ENCODE measurements around the gene PCSK9. TPM values are rescaled to one million over a fixed set of nuclear protein-coding genes. Genes with fewer than 3 reads are reported as not detected.

Gene PCSK9
- total and polyA plus RNA-seq, 2 of the 13 experiments (the other 11 are each of a cell fraction or from before 2014, with no cell fraction given) = 33.3 to 80.5 TPM

DNA sequence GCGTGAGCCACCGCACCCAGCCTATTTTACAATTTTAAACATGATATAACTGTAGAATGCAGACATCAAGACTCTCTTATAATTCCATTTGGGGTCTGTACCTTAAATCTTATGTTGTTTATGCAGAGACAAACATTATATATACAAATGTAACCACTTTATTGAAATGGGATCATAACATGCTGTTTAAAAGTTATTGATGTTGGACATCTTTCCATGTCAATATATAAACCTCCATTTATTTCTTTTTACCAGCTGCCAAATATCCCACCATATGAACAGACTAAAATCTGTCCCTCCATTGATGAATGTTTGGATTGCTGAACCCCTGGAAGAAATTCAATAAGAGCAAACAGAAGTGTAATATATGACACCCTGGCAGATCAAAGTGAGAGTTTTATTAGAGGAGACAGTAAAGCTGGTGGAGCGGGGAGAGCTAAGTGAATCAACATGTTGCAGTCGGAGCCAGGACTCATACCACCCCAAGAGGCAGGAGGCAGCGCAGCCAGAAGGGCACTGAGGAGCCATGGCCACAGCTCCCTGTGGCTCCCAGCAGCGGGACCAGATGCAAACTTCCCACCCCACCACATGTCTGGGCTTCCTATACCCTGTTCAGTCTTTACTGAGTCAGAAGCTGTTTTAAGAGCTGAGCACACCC is 4.7 kb upstream of the PCSK9 start:
- peaks cover 70% of the 10 kb centered on the region for H3K4me1 ChIP-seq (ENCODE audit: insufficient read depth, low read length)
- WGBS (ENCODE audit: low lambda C conversion rate) = 82% methylated on average over 4 of the region's 6 CpGs
- ChIA-PET POLR2A (interaction anchor here (0.7 kb wide), 1 partner anchor 12 kb away, joined by 3 read pairs; no protein-coding TSS in a partner anchor), CTCF (ENCODE audit: low intra/inter-chr PET ratio, low total read pairs) (no interaction called here)
- intact Hi-C loops (cut with micrococcal nuclease; ENCODE audit: unreplicated experiment) = no loop called here
- in situ Hi-C loops (cut with HindIII; ENCODE audit: extremely low pct_ligation_motif_present, low pct_unique_long_range_greater_than_20kb) = no loop called here
- no peaks in the 10 kb centered on the region for H3K9me3 ChIP-seq (ENCODE audit: low read length)
- ATAC-seq (no peak), FAIRE-seq (no peak), DNase-seq (ENCODE audit: low spot score) (no peak)
- no peak overlapping the region for H3K9ac ChIP-seq (ENCODE audit: insufficient read depth, low read depth, low read length)
- no peak overlapping the region for H3K4me3 ChIP-seq (replicated peaks in 1 of 3; ENCODE audit: insufficient read depth in 1 of 3, low read depth in 2 of 3, low read length in 3 of 3)
- no peaks in the 10 kb centered on the region for H3K36me3 ChIP-seq (replicated peaks in 1 of 2; ENCODE audit: control insufficient read depth in 1 of 2, insufficient read depth in 2 of 2, low read length in 2 of 2)
- no peak overlapping the region for H2AFZ ChIP-seq (ENCODE audit: low read length)
- no peaks in the 10 kb centered on the region for H4K20me1 ChIP-seq (ENCODE audit: insufficient read depth, low read length)
- no peak overlapping the region for H3K27ac ChIP-seq (ENCODE audit: extremely low read length, insufficient read depth, low read length)
- TF ChIP-seq TOPORS (CRISPR knock-in tag; IDR thresholded peaks at IDR 0.05) = no peak
- TF ChIP-seq, protein P1, sequence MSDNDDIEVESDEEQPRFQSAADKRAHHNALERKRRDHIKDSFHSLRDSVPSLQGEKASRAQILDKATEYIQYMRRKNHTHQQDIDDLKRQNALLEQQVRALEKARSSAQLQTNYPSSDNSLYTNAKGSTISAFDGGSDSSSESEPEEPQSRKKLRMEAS (IDR thresholded peaks at IDR 0.05) = no peak
- no peak for TF ChIP-seq ZBTB1 (CRISPR knock-in tag; IDR thresholded peaks at IDR 0.05; ENCODE audit: borderline replicate concordance)
- no peak for TF ChIP-seq ZNF383 (CRISPR knock-in tag; IDR thresholded peaks at IDR 0.05; ENCODE audit: borderline replicate concordance)
- TF ChIP-seq NR1H2 (CRISPR knock-in tag; IDR thresholded peaks at IDR 0.05; ENCODE audit: borderline replicate concordance, low read depth) = no peak
- no TSS peak for BruUV-seq (replicated peaks)
- peaks cover 0 to 14% of the 10 kb centered on the region in 2 experiments; a peak in 2 of 5 replicates for H3K27me3 ChIP-seq (ENCODE audit: control insufficient read depth in 1 of 2, insufficient read depth in 2 of 2, low read length in 2 of 2)
- no peak overlapping the region for H3K4me2 ChIP-seq (ENCODE audit: low read depth, low read length)
- peaks cover 5% of the 10 kb centered on the region for H3K79me2 ChIP-seq (ENCODE audit: insufficient read depth, low read length)

GRCh38 chr1:55035904-55036303 is 3.4 kb upstream of the PCSK9 start:
- peaks cover 0 to 7% of the 10 kb centered on the region in 2 experiments; a peak in 1 of 5 replicates for H3K27me3 ChIP-seq (ENCODE audit: control insufficient read depth in 1 of 2, insufficient read depth in 2 of 2, low read length in 2 of 2)
- no peak overlapping the region for H3K9ac ChIP-seq (ENCODE audit: insufficient read depth, low read depth, low read length)
- CTCF ChIA-PET (ENCODE audit: low intra/inter-chr PET ratio, low total read pairs) = no interaction called here
- intact Hi-C loops (cut with micrococcal nuclease; ENCODE audit: unreplicated experiment) (no loop called here), in situ Hi-C loops (cut with HindIII; ENCODE audit: extremely low pct_ligation_motif_present, low pct_unique_long_range_greater_than_20kb) (no loop called here)
- POLR2A ChIA-PET = no interaction called here
- peaks cover 72% of the 10 kb centered on the region for H3K4me1 ChIP-seq (ENCODE audit: insufficient read depth, low read length)
- peaks cover 18% of the 10 kb centered on the region for H3K79me2 ChIP-seq (ENCODE audit: insufficient read depth, low read length)
- peak; percentile 38 for DNase-seq (ENCODE audit: low spot score)
- no peak for ATAC-seq
- peaks cover 4% of the 10 kb centered on the region; the same call in 1 of the 2 replicates for H4K20me1 ChIP-seq (ENCODE audit: insufficient read depth, low read length)
- no peak overlapping the region for H3K4me3 ChIP-seq (replicated peaks in 1 of 3; ENCODE audit: insufficient read depth in 1 of 3, low read depth in 2 of 3, low read length in 3 of 3)
- BruUV-seq (replicated peaks) = no TSS peak
- H3K4me2 ChIP-seq (ENCODE audit: low read depth, low read length) = peak overlapping the region; percentile 44
- no peaks in the 10 kb centered on the region; a peak in 1 of 5 replicates for H3K36me3 ChIP-seq (replicated peaks in 1 of 2; ENCODE audit: control insufficient read depth in 1 of 2, insufficient read depth in 2 of 2, low read length in 2 of 2)
- FAIRE-seq = peak; percentile 67
- no peaks in the 10 kb centered on the region for H3K9me3 ChIP-seq (ENCODE audit: low read length)
- 4% methylated on average over 4 of the region's 4 CpGs for WGBS (ENCODE audit: low lambda C conversion rate)
- no peak overlapping the region for H2AFZ ChIP-seq (ENCODE audit: low read length)
- no peak overlapping the region for H3K27ac ChIP-seq (ENCODE audit: extremely low read length, insufficient read depth, low read length)
- TF ChIP-seq ZNF207 (IDR thresholded peaks at IDR 0.05; ENCODE audit: borderline replicate concordance) (no peak), LCORL (IDR thresholded peaks at IDR 0.05) (no peak), LCORL (CRISPR knock-in tag; IDR thresholded peaks at IDR 0.05) (0 out of 2 replicates have a peak, but pooled peaks have one; percentile 26), ZMYM4 (CRISPR knock-in tag; IDR thresholded peaks at IDR 0.05) (no peak), SRSF1 (optimal IDR thresholded peaks at IDR 0.05; ENCODE audit: low read depth, low read length) (no peak), NFIC (IDR thresholded peaks at IDR 0.05; ENCODE audit: low read length) (no peak), SRF (IDR thresholded peaks at IDR 0.05; ENCODE audit: low read depth, low read length) (no peak), NFE2L2 (IDR thresholded peaks at IDR 0.05; ENCODE audit: low read length) (no peak), ZNF558 (CRISPR knock-in tag; IDR thresholded peaks at IDR 0.05; ENCODE audit: borderline replicate concordance) (no peak), TIGD3 (CRISPR knock-in tag; IDR thresholded peaks at IDR 0.05; ENCODE audit: borderline replicate concordance) (no peak), ZNF496 (CRISPR knock-in tag; IDR thresholded peaks at IDR 0.05; ENCODE audit: insufficient replicate concordance) (no peak), TRIM22 (IDR thresholded peaks at IDR 0.05) (no peak), HOXA3 (CRISPR knock-in tag; IDR thresholded peaks at IDR 0.05) (no peak)
